H1 (cell line): ENCODE measurements around the gene COX14. TPM values are rescaled to one million over a fixed set of nuclear protein-coding genes. Genes with fewer than 3 reads are reported as not detected.

Source experiments
- CTCF ChIA-PET: fragments of 300-600 bp; sonication (Branson Sonifier 250); formaldehyde crosslinking; loops from one replicate; lab custom pipeline; 2021; ENCODE audit not compliant: partially characterized antibody; lab: Charles Lee
- POLR2A ChIA-PET: fragments of 300-600 bp; sonication (Branson Sonifier 250); formaldehyde crosslinking; loops from one replicate; lab custom pipeline; 2021; ENCODE audit warnings: inconsistent platforms; ENCODE audit not compliant: partially characterized antibody; lab: Charles Lee
- DNase-seq, 2 experiments: peaks; one replicate each; pipeline versions ENCODE4 v3.0.0 to v3.0.0-alpha.2; 2010 to 2022; ENCODE audit warnings: low spot score in 2 of 2, low read depth in 1 of 2, mixed read lengths in 1 of 2
- FAIRE-seq: peaks from 2 replicates; lab custom pipeline; 2011; peaks lifted over from hg19 to GRCh38; lab: Jason Lieb, UNC
- H2AFZ ChIP-seq: 2 replicates; pipeline ENCODE4 v1.8.1; 2012; ENCODE audit warnings: low read length, inconsistent platforms
- H2AK5ac ChIP-seq: 2 replicates; pipeline ENCODE4 v1.6.1; 2013; ENCODE audit warnings: low read depth, low read length
- H2BK120ac ChIP-seq: replicated peaks from 2 replicates; pipeline ENCODE3; 2013; ENCODE audit warnings: low read depth, low read length, inconsistent platforms
- H2BK12ac ChIP-seq: 2 replicates; pipeline ENCODE4 v1.6.1; 2013; ENCODE audit warnings: low read depth, low read length
- H2BK15ac ChIP-seq: 2 replicates; pipeline ENCODE4 v1.6.1; 2013; ENCODE audit warnings: low read length
- H2BK20ac ChIP-seq: 2 replicates; pipeline ENCODE4 v1.6.1; 2013; ENCODE audit warnings: low read length
- H2BK5ac ChIP-seq: 2 replicates; pipeline ENCODE4 v1.6.1; 2013; ENCODE audit warnings: low read depth, low read length
- H3K14ac ChIP-seq: 2 replicates; pipeline ENCODE4 v1.6.1; 2013; ENCODE audit warnings: inconsistent platforms; ENCODE audit not compliant: insufficient read length
- H3K18ac ChIP-seq: 2 replicates; pipeline ENCODE4 v1.6.1; 2013; ENCODE audit warnings: low read length; ENCODE audit errors: extremely low read depth
- H3K23ac ChIP-seq: 2 replicates; pipeline ENCODE4 v1.6.1; 2013; ENCODE audit warnings: inconsistent platforms; ENCODE audit not compliant: insufficient read length
- H3K23me2 ChIP-seq: 2 replicates; pipeline ENCODE4 v1.6.1; 2013; ENCODE audit warnings: low read depth, low read length
- H3K27ac ChIP-seq: 2 replicates; pipeline ENCODE4 v1.6.1; 2011; ENCODE audit warnings: low read depth, low read length, inconsistent platforms
- H3K27me3 ChIP-seq, 4 experiments: replicated peaks in 1 of 4; 1 replicate in 1 of 4; 2 replicates in 3 of 4; pipeline versions ENCODE4 v1.6.1 to v1.8.1; 2011 to 2013; ENCODE audit warnings: low read length in 3 of 4, mild to moderate bottlenecking in 3 of 4, inconsistent platforms in 2 of 4, mixed read lengths in 2 of 4, moderate library complexity in 1 of 4; ENCODE audit not compliant: control insufficient read depth in 3 of 4, insufficient read depth in 3 of 4; ENCODE audit errors: extremely low read depth in 1 of 4
- H3K36me3 ChIP-seq, 4 experiments: 2 replicates each; pipeline versions ENCODE4 v1.6.1 to v1.8.1; 2011 to 2013; ENCODE audit warnings: mild to moderate bottlenecking in 4 of 4, low read length in 3 of 4, moderate library complexity in 2 of 4, control low read depth in 1 of 4, inconsistent platforms in 1 of 4; ENCODE audit not compliant: insufficient read depth in 4 of 4, control insufficient read depth in 2 of 4
- H3K4ac ChIP-seq: replicated peaks from 2 replicates; pipeline ENCODE3; 2013; ENCODE audit warnings: low read length, low read depth, mixed read lengths, inconsistent platforms; ENCODE audit not compliant: insufficient read length
- H3K4me1 ChIP-seq, 4 experiments: replicated peaks in 1 of 4; 1 replicate in 1 of 4; 2 replicates in 3 of 4; pipeline versions ENCODE4 v1.6.1 to v1.8.1; 2011 to 2013; ENCODE audit warnings: low read length in 3 of 4, inconsistent platforms in 2 of 4, mixed read lengths in 1 of 4; ENCODE audit not compliant: insufficient read depth in 4 of 4, control insufficient read depth in 3 of 4
- H3K4me2 ChIP-seq, 2 experiments: 2 replicates each; pipeline versions ENCODE4 v1.6.1 to v1.8.1; 2011 to 2013; ENCODE audit warnings: low read depth in 2 of 2, low read length in 2 of 2, control low read depth in 1 of 2, inconsistent platforms in 1 of 2, mild to moderate bottlenecking in 1 of 2; ENCODE audit not compliant: insufficient read depth in 1 of 2
- H3K4me3 ChIP-seq, 4 experiments: fragments of 200-600, 300-600 bp in 1 of 4; sonication (generic), shearing (Covaris generic), sonication (Bioruptor Twin) in 1 of 4; 2 replicates each; pipeline versions ENCODE4 v1.5.1 to v1.8.1; 2011 to 2016; ENCODE audit warnings: low read length in 4 of 4, low read depth in 3 of 4, control low read depth in 2 of 4, inconsistent platforms in 2 of 4, mild to moderate bottlenecking in 2 of 4, mixed read lengths in 1 of 4, moderate library complexity in 1 of 4; ENCODE audit not compliant: insufficient read depth in 2 of 4; ENCODE audit errors: extremely low read depth in 1 of 4
- H3K56ac ChIP-seq: replicated peaks from 2 replicates; pipeline ENCODE3; 2013; ENCODE audit warnings: low read depth, mild to moderate bottlenecking, mixed read lengths, low read length, inconsistent platforms; ENCODE audit not compliant: insufficient read length
- H3K79me1 ChIP-seq: 2 replicates; pipeline ENCODE4 v1.6.1; 2013; ENCODE audit warnings: low read depth, low read length, control low read depth
- H3K79me2 ChIP-seq, 2 experiments: 2 replicates each; pipeline versions ENCODE4 v1.6.1 to v1.8.1; 2012 to 2013; ENCODE audit warnings: low read length in 2 of 2, mild to moderate bottlenecking in 2 of 2, inconsistent platforms in 1 of 2; ENCODE audit not compliant: insufficient read depth in 2 of 2, control insufficient read depth in 1 of 2
- H3K9ac ChIP-seq, 4 experiments: replicated peaks in 1 of 4; 1 replicate in 1 of 4; 2 replicates in 3 of 4; pipeline versions ENCODE4 v1.6.1 to v1.8.1; 2011 to 2013; ENCODE audit warnings: low read depth in 3 of 4, low read length in 3 of 4, control low read depth in 2 of 4, mild to moderate bottlenecking in 2 of 4, moderate library complexity in 2 of 4, inconsistent platforms in 1 of 4; ENCODE audit errors: extremely low read depth in 1 of 4
- H3K9me3 ChIP-seq, 2 experiments: 2 replicates each; pipeline versions ENCODE4 v1.6.1 to v1.8.1; 2012 to 2013; ENCODE audit warnings: mild to moderate bottlenecking in 2 of 2, moderate library complexity in 2 of 2, control low read depth in 1 of 2, inconsistent platforms in 1 of 2, low read depth in 1 of 2, low read length in 1 of 2, mixed read lengths in 1 of 2; ENCODE audit not compliant: insufficient read depth in 2 of 2
- H4K20me1 ChIP-seq, 2 experiments: replicated peaks in 1 of 2; 2 replicates each; pipeline versions ENCODE3 to v1.8.1; 2011 to 2013; ENCODE audit warnings: inconsistent platforms in 2 of 2, low read length in 2 of 2, mild to moderate bottlenecking in 1 of 2; ENCODE audit not compliant: insufficient read depth in 2 of 2, control insufficient read depth in 1 of 2
- H4K5ac ChIP-seq: 2 replicates; pipeline ENCODE4 v1.6.1; 2013; ENCODE audit warnings: low read length, low read depth, mixed read lengths, inconsistent platforms; ENCODE audit not compliant: insufficient read length
- H4K8ac ChIP-seq: 2 replicates; pipeline ENCODE4 v1.8.0; 2013; ENCODE audit warnings: mild to moderate bottlenecking, moderate library complexity, low read length, inconsistent platforms; ENCODE audit not compliant: insufficient read depth; ENCODE audit errors: extremely low read depth
- H4K91ac ChIP-seq: replicated peaks from 2 replicates; pipeline ENCODE3; 2013; ENCODE audit warnings: low read length, mixed read lengths, inconsistent platforms; ENCODE audit not compliant: insufficient read length
- BRCA1 ChIP-seq: IDR thresholded peaks from 2 replicates; pipeline ENCODE4 v1.6.1; 2012; ENCODE audit warnings: low read depth, low read length, improper control_type of control experiment
- CHD2 ChIP-seq: IDR thresholded peaks from 2 replicates; pipeline ENCODE4 v1.6.1; 2012; ENCODE audit warnings: low read length, improper control_type of control experiment
- GABPA ChIP-seq: IDR thresholded peaks from 2 replicates; pipeline ENCODE4 v1.6.1; 2011; ENCODE audit warnings: mild to moderate bottlenecking, low read length, moderate library complexity, borderline replicate concordance; ENCODE audit not compliant: insufficient read depth
- JUN ChIP-seq: IDR thresholded peaks from 2 replicates; pipeline ENCODE4 v1.6.1; 2011; ENCODE audit warnings: low read depth, mild to moderate bottlenecking, improper control_type of control experiment, low read length
- JUND ChIP-seq: IDR thresholded peaks from 2 replicates; pipeline ENCODE4 v1.6.1; 2011; ENCODE audit warnings: mild to moderate bottlenecking, improper control_type of control experiment, low read length
- KDM5A ChIP-seq: fragments of 200-600 bp; IDR thresholded peaks from 2 replicates; pipeline ENCODE4 v1.7.1; 2012; ENCODE audit warnings: mild to moderate bottlenecking, low read length, inconsistent platforms, mixed read lengths
- MAFK ChIP-seq: IDR thresholded peaks from 2 replicates; pipeline ENCODE4 v1.6.1; 2012; ENCODE audit warnings: low read depth, mild to moderate bottlenecking, improper control_type of control experiment, low read length
- MAX ChIP-seq: IDR thresholded peaks from 2 replicates; pipeline ENCODE4 v1.6.1; 2012; ENCODE audit warnings: inconsistent platforms
- NRF1 ChIP-seq: IDR thresholded peaks from 2 replicates; pipeline ENCODE4 v1.6.1; 2011; ENCODE audit warnings: mild to moderate bottlenecking, low read depth, low read length, improper control_type of control experiment
- RXRA ChIP-seq: IDR thresholded peaks from 2 replicates; pipeline ENCODE4 v1.6.1; 2011; ENCODE audit warnings: low read depth, mild to moderate bottlenecking, low read length, moderate library complexity; ENCODE audit not compliant: insufficient read depth
- SAP30 ChIP-seq: fragments of 300-600 bp; sonication (generic); IDR thresholded peaks from 2 replicates; pipeline ENCODE4 v1.7.1; 2012; ENCODE audit warnings: low read length, moderate library complexity, mild to moderate bottlenecking, inconsistent platforms; ENCODE audit not compliant: insufficient read depth, insufficient replicate concordance
- SIN3A ChIP-seq, 2 experiments: IDR thresholded peaks in 1 of 2; conservative IDR thresholded peaks in 1 of 2; 2 replicates each; pipeline ENCODE4 v1.6.1; 2011 to 2012; ENCODE audit warnings: low read length in 2 of 2, improper control_type of control experiment in 1 of 2, low read depth in 1 of 2, mild to moderate bottlenecking in 1 of 2
- SRF ChIP-seq: IDR thresholded peaks from 2 replicates; pipeline ENCODE4 v1.6.1; 2011; ENCODE audit warnings: mild to moderate bottlenecking, low read depth, low read length, moderate library complexity
- ZNF274 ChIP-seq: IDR thresholded peaks from 2 replicates; pipeline ENCODE4 v1.7.0; 2012; ENCODE audit warnings: low read length, borderline replicate concordance; ENCODE audit errors: extremely low read depth
- WGBS, 2 experiments: shearing (Covaris generic) in 1 of 2; methylation state at CpG; one replicate each; pipeline versions ENCODE4 v1.1.6 to v1.1.7; 2013 to 2015; ENCODE audit warnings: low lambda C conversion rate in 2 of 2, mixed read lengths in 2 of 2, inconsistent platforms in 1 of 2, low coverage in 1 of 2, missing lambda C conversion rate in 1 of 2; ENCODE audit not compliant: insufficient replicate concordance in 2 of 2, insufficient coverage in 1 of 2, insufficient read length in 1 of 2; ENCODE audit errors: extremely low coverage in 1 of 2, missing lambda C conversion rate in 1 of 2; 5-methylcytosine and 5-hydroxymethylcytosine counted together
- polyA plus RNA-seq, 7 experiments: library from polyadenylated mRNA; depleted of rRNA in 3 of 7; stranded (reverse) in 5 of 7; unstranded in 2 of 7; fragments of >200 nt in 5 of 7; fragments of 200-250 nt in 2 of 7; gene quantifications; 1 replicate in 5 of 7; 2 replicates in 1 of 7; 4 replicates in 1 of 7; pipeline versions ENCODE4 v1.2.1 to v1.2.3, GENCODE V29; 2011 to 2013; ENCODE audit warnings: missing spikeins in 2 of 7, mixed read lengths in 2 of 7
- total RNA-seq: library from RNA; stranded (reverse); fragmentation: NEBNext Ultra II Directional; extraction: Animal tissue kit (Norgen Biotek cat#: 25700); gene quantifications from 2 replicates; pipeline ENCODE4 v1.2.1, GENCODE V29; 2021

The COX14 gene
- total and polyA plus RNA-seq, 2 of the 8 experiments (the other 6 are each of a cell fraction or from before 2014, with no cell fraction given), result 40.1 to 102 TPM

- Histone ChIP-seq H3K23ac (no peak overlapping the region), H3K56ac (no peak overlapping the region), H3K79me1 (no peaks in the 10 kb centered on the region), H4K5ac (no peak overlapping the region), H2AFZ (no peak overlapping the region), H3K27me3 (no peaks in the 10 kb centered on the region), H3K36me3 (peaks cover 21 to 33% (median 27%) of the 10 kb centered on the region in 4 experiments), H3K79me2 (no peaks in the 10 kb centered on the region), H3K9me3 (no peaks in the 10 kb centered on the region), H3K23me2 (no peaks in the 10 kb centered on the region), H3K27ac (no peak overlapping the region), H3K9ac (no peak overlapping the region), H3K18ac (no peak overlapping the region), H2BK120ac (no peak overlapping the region), H3K14ac (no peak overlapping the region), H4K8ac (no peak overlapping the region), H2BK12ac (no peak overlapping the region), H2BK15ac (no peak overlapping the region), H3K4me2 (no peak overlapping the region), H3K4me3 (no peak overlapping the region), H3K4ac (no peak overlapping the region), H2AK5ac (no peak overlapping the region), H2BK20ac (no peak overlapping the region), H4K91ac (no peak overlapping the region), H4K20me1 (peaks cover 0 to 9% of the 10 kb centered on the region in 2 experiments), H3K4me1 (peaks cover 2 to 9% (median 6%) of the 10 kb centered on the region in 4 experiments; a peak in 5 of 7 replicates), H2BK5ac (no peak overlapping the region)
- DNase-seq (no peak), FAIRE-seq (no peak)
- ChIA-PET POLR2A (interaction anchor here (1.5 to 27.1 kb wide), 4 partner anchors 7 to 65 kb away, joined by 3 to 457 read pairs (median 232); partner anchors contain the start of genes CERS5, COX14, GPD1 and SMARCD1), CTCF (interaction anchor here (0.6 to 32.9 kb wide), 18 partner anchors 9 to 210 kb away, joined by 3 to 625 read pairs (median 6); partner anchors contain the start of genes CERS5, COX14 and SMARCD1)
- WGBS, 2 experiments, result 96% methylated on average over 2 of the region's 2 CpGs; no CpG with 5 or more reads in 1 of the 2 experiments
- TF ChIP-seq KDM5A, result no peak
- no peak for TF ChIP-seq MAX
- TF ChIP-seq ZNF274, result no peak
- no peak for TF ChIP-seq CHD2
- TF ChIP-seq JUND, result no peak
- TF ChIP-seq RXRA, result no peak
- TF ChIP-seq MAFK, result no peak
- TF ChIP-seq SRF, result no peak
- TF ChIP-seq BRCA1, result no peak
- TF ChIP-seq JUN, result no peak
- no peak for TF ChIP-seq GABPA
- no peak for TF ChIP-seq SAP30
- TF ChIP-seq NRF1, result no peak
- TF ChIP-seq SIN3A (conservative IDR thresholded peaks at IDR 0.05 in 1 of 2, IDR thresholded peaks at IDR 0.05 in 1 of 2; ENCODE audit: low read depth in 1 of 2, low read length in 2 of 2), result no peak
Measured at GRCh38 chr12:50102131-50102531, 9.9 kb upstream of the COX14 start.
